ENCODE data around the gene AMBP. TPM values are rescaled to one million over a fixed set of nuclear protein-coding genes. Genes with fewer than 3 reads are reported as not detected.

The AMBP gene
- polyA plus RNA-seq, 1 of the 3 experiments (the other 2 are of a cell fraction), result 0.16 TPM

- H3K27ac ChIP-seq (ENCODE audit: low read depth in 2 of 2, low read length in 1 of 2), result no peak overlapping the region
- no peak for TF ChIP-seq PBX3 (IDR thresholded peaks at IDR 0.05)
- no peak for TF ChIP-seq MAX (IDR thresholded peaks at IDR 0.05; ENCODE audit: low read depth)
- TF ChIP-seq NFIC (IDR thresholded peaks at IDR 0.05; ENCODE audit: borderline replicate concordance), result no peak
- no peak for TF ChIP-seq RXRA (IDR thresholded peaks at IDR 0.05; ENCODE audit: borderline replicate concordance, low read depth)
- TF ChIP-seq MEF2A (IDR thresholded peaks at IDR 0.05; ENCODE audit: borderline replicate concordance, low read depth), result no peak
- no peak for TF ChIP-seq RFX5 (IDR thresholded peaks at IDR 0.05; ENCODE audit: low read length)
- no peak for TF ChIP-seq ZBTB33 (IDR thresholded peaks at IDR 0.05; ENCODE audit: borderline replicate concordance, low read depth)
- TF ChIP-seq EZH2phosphoT487 (IDR thresholded peaks at IDR 0.05; ENCODE audit: borderline replicate concordance, low read depth), result no peak
- no peak for TF ChIP-seq USF2 (IDR thresholded peaks at IDR 0.05; ENCODE audit: borderline replicate concordance, low read depth, low read length)
- TF ChIP-seq CHD2 (IDR thresholded peaks at IDR 0.05; ENCODE audit: low read length, partially characterized antibody), result no peak
- no peak for TF ChIP-seq REST (IDR thresholded peaks at IDR 0.05; ENCODE audit: low read depth, low read length)
- no peak for TF ChIP-seq POLR2AphosphoS5 (IDR thresholded peaks at IDR 0.05; ENCODE audit: low read depth, low read length)
- H4K20me1 ChIP-seq (ENCODE audit: insufficient read depth), result no peaks in the 10 kb centered on the region
- no peaks in the 10 kb centered on the region for H3K9me2 ChIP-seq
- no peaks in the 10 kb centered on the region for H3K36me3 ChIP-seq (replicated peaks in 1 of 2; ENCODE audit: control insufficient read depth in 1 of 2, insufficient read depth in 2 of 2, low read length in 1 of 2)
- WGBS (ENCODE audit: low lambda C conversion rate), result 66% methylated on average over 4 of the region's 17 CpGs
- no peak overlapping the region for H3K4me2 ChIP-seq
- no peak overlapping the region for H2AFZ ChIP-seq (ENCODE audit: low read depth)
- peaks cover 3% of the 10 kb centered on the region; the same call in 1 of the 2 replicates for H3K27me3 ChIP-seq (ENCODE audit: insufficient read depth)
- H3K4me3 ChIP-seq (ENCODE audit: low read depth in 2 of 2, low read length in 1 of 2), result no peak overlapping the region
- no peaks in the 10 kb centered on the region for H3K79me2 ChIP-seq (ENCODE audit: insufficient read depth)
- no peak overlapping the region for H3K9ac ChIP-seq
- H3K9me3 ChIP-seq, result no peaks in the 10 kb centered on the region
- ChIA-PET POLR2A (no interaction called here), CTCF (interaction anchor here (1.1 to 4.6 kb wide), 5 partner anchors 13 to 389 kb away, joined by 3 to 23 read pairs (median 5); partner anchors contain the start of gene COL27A1)
- no peaks in the 10 kb centered on the region for H3F3A ChIP-seq (replicated peaks; ENCODE audit: insufficient read depth)
- no peaks in the 10 kb centered on the region for H3K4me1 ChIP-seq (ENCODE audit: control insufficient read depth in 1 of 2, insufficient read depth in 2 of 2, low read depth in 1 of 2, low read length in 1 of 2)
- DNase-seq, result no peak
These were observed 7.7 kb downstream of the AMBP start for GRCh38 chr9:114070188-114071103.
